ENCODE data around the gene ZNF488. TPM values are rescaled to one million over a fixed set of nuclear protein-coding genes. Genes with fewer than 3 reads are reported as not detected.

Gene ZNF488
- total RNA-seq, 1 donor from 2014 or later: 4.9 TPM

- no peak overlapping the region for H3K4me3 Mint-ChIP-seq
- no peaks in the 10 kb centered on the region for H3K4me1 Mint-ChIP-seq (ENCODE audit: unreplicated experiment)
- H3K36me3 Mint-ChIP-seq: no peaks in the 10 kb centered on the region
- no peak for DNase-seq (ENCODE audit: extremely low spot score, unreplicated experiment)
- TF ChIP-seq CTCF (conservative IDR thresholded peaks at IDR 0.05): no peak
- H3K27ac Mint-ChIP-seq: no peak overlapping the region
- peaks cover 5% of the 10 kb centered on the region for H3K27me3 Mint-ChIP-seq
- no peaks in the 10 kb centered on the region for H3K9me3 Mint-ChIP-seq
Measured at GRCh38 chr10:47351899-47352815, 31.9 kb downstream of the ZNF488 start.

- Mint-ChIP-seq H3K9me3 (no peaks in the 10 kb centered on the region), H3K4me1 (ENCODE audit: unreplicated experiment) (no peaks in the 10 kb centered on the region), H3K27me3 (peaks cover 8% of the 10 kb centered on the region), H3K27ac (no peak overlapping the region), H3K36me3 (no peaks in the 10 kb centered on the region), H3K4me3 (no peak overlapping the region)
- no peak for TF ChIP-seq CTCF (conservative IDR thresholded peaks at IDR 0.05)
- DNase-seq (ENCODE audit: extremely low spot score, unreplicated experiment): no peak
Measured at GRCh38 chr10:47350671-47351640, 33.1 kb downstream of the ZNF488 start.

- no peaks in the 10 kb centered on the region for H3K36me3 Mint-ChIP-seq
- H3K9me3 Mint-ChIP-seq: no peaks in the 10 kb centered on the region
- no peaks in the 10 kb centered on the region for H3K4me1 Mint-ChIP-seq (ENCODE audit: unreplicated experiment)
- no peak overlapping the region for H3K4me3 Mint-ChIP-seq
- no peak for TF ChIP-seq CTCF (conservative IDR thresholded peaks at IDR 0.05)
- no peak overlapping the region for H3K27ac Mint-ChIP-seq
- no peak for DNase-seq (ENCODE audit: extremely low spot score, unreplicated experiment)
- peaks cover 16% of the 10 kb centered on the region for H3K27me3 Mint-ChIP-seq
Measured at GRCh38 chr10:47349941-47350371, 34.1 kb downstream of the ZNF488 start.

- Mint-ChIP-seq H3K9me3 (no peaks in the 10 kb centered on the region), H3K27ac (no peak overlapping the region), H3K4me1 (ENCODE audit: unreplicated experiment) (no peaks in the 10 kb centered on the region), H3K4me3 (no peak overlapping the region), H3K27me3 (peaks cover 16% of the 10 kb centered on the region), H3K36me3 (no peaks in the 10 kb centered on the region)
- TF ChIP-seq CTCF (conservative IDR thresholded peaks at IDR 0.05): no peak
- DNase-seq (ENCODE audit: extremely low spot score, unreplicated experiment): no peak
Measured at GRCh38 chr10:47349516-47349915, 34.6 kb downstream of the ZNF488 start.

- no peak overlapping the region for H3K27ac Mint-ChIP-seq
- no peak for TF ChIP-seq CTCF (conservative IDR thresholded peaks at IDR 0.05)
- H3K9me3 Mint-ChIP-seq: no peaks in the 10 kb centered on the region
- no peak for DNase-seq (ENCODE audit: extremely low spot score, unreplicated experiment)
- H3K36me3 Mint-ChIP-seq: no peaks in the 10 kb centered on the region
- no peak overlapping the region for H3K4me3 Mint-ChIP-seq
- H3K27me3 Mint-ChIP-seq: peaks cover 16% of the 10 kb centered on the region
- no peaks in the 10 kb centered on the region for H3K4me1 Mint-ChIP-seq (ENCODE audit: unreplicated experiment)
Measured at GRCh38 chr10:47348661-47349470, 35.2 kb downstream of the ZNF488 start.

Measured in type B pancreatic cell (in vitro differentiated cells).